HEK293 (cell line): ENCODE measurements around the gene EIF2B2.
"Not testable (repeated sequence)": the region's sequence is repeated elsewhere in the genome, so short reads cannot be mapped to it uniquely, and the experiment has no call there.

ENCODE experiments used
- SETDB1 ChIP-seq: IDR thresholded peaks from one replicate; pipeline ENCODE4 v1.6.1; 2017; ENCODE audit warnings: mild to moderate bottlenecking, low read length, moderate library complexity, mixed read lengths; ENCODE audit not compliant: insufficient read length
- YY1 ChIP-seq: fragments of 450-650 bp; formaldehyde crosslinking; IDR thresholded peaks from 2 replicates; pipeline ENCODE4 v1.5.1; 2018; ENCODE audit warnings: missing biosample characterization, missing genetic modification characterization
- ZEB2 ChIP-seq: fragments of 450-650 bp; formaldehyde crosslinking; IDR thresholded peaks from 2 replicates; pipeline ENCODE4 v1.5.1; 2016; ENCODE audit warnings: missing biosample characterization, missing genetic modification characterization
- ZNF248 ChIP-seq: fragments of 450-650 bp; formaldehyde crosslinking; IDR thresholded peaks from 2 replicates; pipeline ENCODE4 v1.5.1; 2017; ENCODE audit warnings: missing biosample characterization, missing genetic modification characterization
- TF ChIP-seq, protein P1 (sequence below): fragments of 450-650 bp; formaldehyde crosslinking; IDR thresholded peaks from 2 replicates; pipeline ENCODE4 v1.5.1; 2016; ENCODE audit warnings: missing biosample characterization, missing genetic modification characterization
- TF ChIP-seq, protein P2 (sequence below): fragments of 450-650 bp; formaldehyde crosslinking; IDR thresholded peaks from 2 replicates; pipeline ENCODE4 v1.5.1; 2016; ENCODE audit warnings: missing biosample characterization, missing genetic modification characterization
- TF ChIP-seq, protein P3 (sequence below): IDR thresholded peaks from 2 replicates; pipeline ENCODE4 v1.6.1; 2011; ENCODE audit warnings: mild to moderate bottlenecking, low read depth, low read length, borderline replicate concordance

DNA sequence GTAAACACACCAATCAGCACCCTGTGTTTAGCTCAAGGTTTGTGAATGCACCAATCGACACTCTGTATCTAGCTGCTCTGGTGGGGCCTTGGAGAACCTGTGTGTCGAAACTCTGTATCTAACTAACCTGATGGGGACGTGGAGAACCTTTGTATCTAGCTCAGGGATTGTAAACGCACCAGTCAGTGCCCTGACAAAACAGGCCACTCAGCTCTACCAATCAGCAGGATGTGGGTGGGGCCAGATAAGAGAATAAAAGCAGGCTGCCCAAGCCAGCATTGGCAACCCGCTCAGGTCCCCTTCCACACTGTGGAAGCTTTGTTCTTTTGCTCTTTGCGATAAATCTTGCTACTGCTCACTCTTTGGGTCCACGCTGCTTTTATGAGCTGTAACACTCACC, 6.9 kb upstream of the EIF2B2 start:
- TF ChIP-seq, protein P1, sequence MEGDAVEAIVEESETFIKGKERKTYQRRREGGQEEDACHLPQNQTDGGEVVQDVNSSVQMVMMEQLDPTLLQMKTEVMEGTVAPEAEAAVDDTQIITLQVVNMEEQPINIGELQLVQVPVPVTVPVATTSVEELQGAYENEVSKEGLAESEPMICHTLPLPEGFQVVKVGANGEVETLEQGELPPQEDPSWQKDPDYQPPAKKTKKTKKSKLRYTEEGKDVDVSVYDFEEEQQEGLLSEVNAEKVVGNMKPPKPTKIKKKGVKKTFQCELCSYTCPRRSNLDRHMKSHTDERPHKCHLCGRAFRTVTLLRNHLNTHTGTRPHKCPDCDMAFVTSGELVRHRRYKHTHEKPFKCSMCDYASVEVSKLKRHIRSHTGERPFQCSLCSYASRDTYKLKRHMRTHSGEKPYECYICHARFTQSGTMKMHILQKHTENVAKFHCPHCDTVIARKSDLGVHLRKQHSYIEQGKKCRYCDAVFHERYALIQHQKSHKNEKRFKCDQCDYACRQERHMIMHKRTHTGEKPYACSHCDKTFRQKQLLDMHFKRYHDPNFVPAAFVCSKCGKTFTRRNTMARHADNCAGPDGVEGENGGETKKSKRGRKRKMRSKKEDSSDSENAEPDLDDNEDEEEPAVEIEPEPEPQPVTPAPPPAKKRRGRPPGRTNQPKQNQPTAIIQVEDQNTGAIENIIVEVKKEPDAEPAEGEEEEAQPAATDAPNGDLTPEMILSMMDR (tag by site-specific recombination), result not testable (repeated sequence)
- TF ChIP-seq YY1 (tag by site-specific recombination); ZNF248 (tag by site-specific recombination); ZEB2; SETDB1: not testable (repeated sequence)
- TF ChIP-seq, protein P2, sequence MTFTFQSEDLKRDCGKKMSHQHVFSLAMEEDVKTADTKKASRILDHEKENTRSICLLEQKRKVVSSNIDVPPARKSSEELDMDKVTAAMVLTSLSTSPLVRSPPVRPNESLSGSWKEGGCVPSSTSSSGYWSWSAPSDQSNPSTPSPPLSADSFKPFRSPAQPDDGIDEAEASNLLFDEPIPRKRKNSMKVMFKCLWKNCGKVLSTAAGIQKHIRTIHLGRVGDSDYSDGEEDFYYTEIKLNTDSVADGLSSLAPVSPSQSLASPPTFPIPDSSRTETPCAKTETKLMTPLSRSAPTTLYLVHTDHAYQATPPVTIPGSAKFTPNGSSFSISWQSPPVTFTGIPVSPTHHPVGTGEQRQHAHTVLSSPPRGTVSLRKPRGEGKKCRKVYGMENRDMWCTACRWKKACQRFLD (tag by site-specific recombination), result not testable (repeated sequence)
- TF ChIP-seq, protein P3, sequence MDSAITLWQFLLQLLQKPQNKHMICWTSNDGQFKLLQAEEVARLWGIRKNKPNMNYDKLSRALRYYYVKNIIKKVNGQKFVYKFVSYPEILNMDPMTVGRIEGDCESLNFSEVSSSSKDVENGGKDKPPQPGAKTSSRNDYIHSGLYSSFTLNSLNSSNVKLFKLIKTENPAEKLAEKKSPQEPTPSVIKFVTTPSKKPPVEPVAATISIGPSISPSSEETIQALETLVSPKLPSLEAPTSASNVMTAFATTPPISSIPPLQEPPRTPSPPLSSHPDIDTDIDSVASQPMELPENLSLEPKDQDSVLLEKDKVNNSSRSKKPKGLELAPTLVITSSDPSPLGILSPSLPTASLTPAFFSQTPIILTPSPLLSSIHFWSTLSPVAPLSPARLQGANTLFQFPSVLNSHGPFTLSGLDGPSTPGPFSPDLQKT, result not testable (repeated sequence)
